AG10803 (cell line): Measurements from ENCODE around the gene PAGR1.
A peak's percentile ranks its signal among the peaks of the same experiment; 100 is the strongest.
"Not testable (repeated sequence)": the region's sequence is repeated elsewhere in the genome, so short reads cannot be mapped to it uniquely, and the experiment has no call there.

ENCODE experiments used
- DNase-seq: peaks from one replicate; pipeline ENCODE4 v3.0.0; 2010; ENCODE audit warnings: low read depth
- H3K4me3 ChIP-seq: 2 replicates; pipeline ENCODE4 v1.5.1; 2011; ENCODE audit warnings: mild to moderate bottlenecking, low read length, control low read depth
- CTCF ChIP-seq: conservative IDR thresholded peaks from 2 replicates; pipeline ENCODE4 v1.5.1; 2011; ENCODE audit warnings: mild to moderate bottlenecking, low read length, control low read depth, inconsistent platforms

Gene PAGR1

GRCh38 chr16:29815793-29816693, at the start of gene PAGR1:
PAGR1 (plus strand) TSS chr16:29816152; CDS start chr16:29816526, 374 bp downstream.
- DNase-seq: peak; percentile 100
- TF ChIP-seq CTCF: peak; percentile 71
- peak within 1 kb of the TSS; percentile 89 for H3K4me3 ChIP-seq

GRCh38 chr16:29766571-29766970, 49.4 kb upstream of the PAGR1 start:
- no peak overlapping the region for H3K4me3 ChIP-seq
- no peak for TF ChIP-seq CTCF
- DNase-seq: no peak

GRCh38 chr16:29767062-29767461, 48.9 kb upstream of the PAGR1 start:
- TF ChIP-seq CTCF: no peak
- no peak for DNase-seq
- H3K4me3 ChIP-seq: no peak overlapping the region

GRCh38 chr16:29769507-29769906, 46.4 kb upstream of the PAGR1 start:
- no peak for TF ChIP-seq CTCF
- H3K4me3 ChIP-seq: no peak overlapping the region
- DNase-seq: no peak

GRCh38 chr16:29770250-29770929, 45.6 kb upstream of the PAGR1 start:
- H3K4me3 ChIP-seq: no peak overlapping the region
- TF ChIP-seq CTCF: no peak
- no peak for DNase-seq

- not testable (repeated sequence) for H3K4me3 ChIP-seq
Observed at GRCh38 chr16:29772330-29772729, 43.6 kb upstream of the PAGR1 start.

GRCh38 chr16:29774730-29775129, 41.2 kb upstream of the PAGR1 start:
- no peak for DNase-seq
- no peak for TF ChIP-seq CTCF

More at GRCh38 chr16:29772330-29772729, 43.6 kb upstream of the PAGR1 start:
- not testable (repeated sequence) for DNase-seq

More at GRCh38 chr16:29774730-29775129, 41.2 kb upstream of the PAGR1 start:
- H3K4me3 ChIP-seq: no peak overlapping the region
